Stimulated activated CD4-positive, alpha-beta T cell treated with anti-CD3 and anti-CD28 coated beads, Interleukin-12 subunit alpha, Interleukin-12 subunit beta, amount 100 ng/mL, for 24 hours (primary cell): ENCODE results near the gene GLI3.

Source experiments
- DNase-seq, 2 experiments: peaks; one replicate each; pipeline ENCODE4 v3.0.0-alpha.2; 2020; ENCODE audit warnings: low read depth in 2 of 2

Gene GLI3

DNA sequence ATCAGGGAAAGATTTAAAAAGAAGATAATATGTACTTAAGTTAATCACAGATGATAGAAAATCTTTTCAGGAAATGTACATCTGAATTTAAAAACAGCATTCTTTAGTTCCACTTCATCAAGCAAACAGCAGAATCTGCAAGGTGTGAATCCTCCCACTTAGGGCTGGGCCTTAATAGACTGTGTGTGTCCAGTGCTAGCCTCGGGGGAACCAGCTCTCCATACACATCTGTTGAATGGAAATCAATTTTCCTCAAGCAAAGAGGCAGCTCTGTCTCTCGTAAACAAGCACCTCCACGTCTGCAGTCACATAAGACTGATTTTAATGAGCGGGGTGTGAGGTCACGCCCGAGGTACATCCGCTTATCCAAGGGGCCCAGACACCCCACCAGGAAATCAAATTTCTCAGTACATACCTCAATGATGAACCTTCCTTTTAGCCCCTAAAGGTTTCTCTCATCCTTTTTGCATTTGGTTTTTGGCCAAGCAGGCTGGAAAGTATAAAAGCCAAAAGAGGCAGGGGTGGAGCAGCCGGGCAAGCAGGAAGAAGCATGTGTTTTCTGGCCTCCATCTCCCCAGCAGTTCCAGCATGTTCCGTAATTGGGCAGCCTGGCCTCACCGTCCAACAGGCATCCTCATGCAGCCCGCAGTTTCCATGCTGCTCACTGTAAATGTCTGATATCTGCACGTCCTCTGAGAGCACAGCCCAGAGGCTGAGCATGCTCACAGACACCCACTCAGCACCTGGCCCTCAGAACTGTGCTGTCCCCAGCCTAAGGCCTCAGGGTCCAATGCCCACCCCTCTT is 131.3 kb downstream of the GLI3 start:
- no peak for DNase-seq

DNA sequence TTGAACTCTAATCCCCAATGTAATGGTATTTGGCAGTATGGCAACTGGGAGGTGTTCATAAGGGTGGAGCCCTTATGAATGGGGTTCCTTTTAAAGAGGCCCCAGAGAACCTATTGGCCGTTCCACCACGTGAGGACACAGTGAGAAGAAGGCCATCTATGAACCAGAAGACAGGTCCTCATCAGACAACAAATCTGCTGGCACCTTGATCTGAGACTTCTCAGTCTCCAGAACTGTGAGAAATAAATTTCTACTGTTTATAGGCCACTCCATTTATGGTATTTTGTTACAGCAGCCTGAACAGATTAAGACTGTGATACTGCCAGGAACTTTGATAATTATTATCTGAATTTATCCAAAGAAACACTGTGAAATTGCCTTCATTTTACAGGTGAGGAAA is 132.3 kb downstream of the GLI3 start:
- DNase-seq: no peak

GRCh38 chr7:42104231-42104630 is 132.8 kb downstream of the GLI3 start:
- DNase-seq: no peak

DNA sequence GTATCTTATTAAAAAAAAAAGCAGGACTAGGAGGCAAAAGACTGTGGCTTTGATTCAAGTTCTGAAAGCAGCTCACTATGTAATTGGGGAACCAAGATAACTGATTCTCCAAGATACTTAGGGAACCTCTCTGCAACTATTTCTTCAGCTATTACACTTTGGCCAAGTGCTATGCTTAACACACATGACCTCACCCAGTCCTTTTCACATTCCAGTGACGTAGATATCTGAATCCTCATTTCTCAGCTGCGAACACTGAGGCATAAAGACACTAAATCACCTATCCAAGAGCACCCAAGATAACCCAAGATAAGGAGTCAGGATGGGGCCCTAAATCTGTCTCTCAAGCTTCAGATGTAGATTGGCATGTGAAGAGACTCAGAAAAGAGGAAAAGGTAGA is 133.6 kb downstream of the GLI3 start:
- DNase-seq: no peak

- no peak for DNase-seq
Observed at GRCh38 chr7:42103020-42103419, 134.0 kb downstream of the GLI3 start.

DNA sequence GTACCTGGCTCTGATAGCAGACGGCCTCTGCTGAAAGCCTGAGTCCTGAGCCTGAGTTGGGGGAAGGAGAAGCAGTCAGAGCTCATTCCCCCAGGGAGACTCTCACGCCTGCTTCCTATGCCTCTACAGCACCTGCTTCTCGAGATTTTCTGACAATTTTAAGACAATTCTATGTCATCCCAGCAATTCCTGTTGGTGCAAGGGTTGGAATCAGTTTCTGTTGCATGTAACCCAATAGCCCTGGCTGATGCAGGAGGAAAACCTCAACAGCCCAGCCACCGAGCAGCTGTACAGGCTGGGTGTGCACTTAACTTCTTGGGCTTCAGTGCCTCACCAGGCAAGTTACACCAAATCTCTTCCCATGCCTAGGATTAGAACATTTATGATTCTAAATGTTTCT is 134.7 kb downstream of the GLI3 start:
- no peak for DNase-seq

DNA sequence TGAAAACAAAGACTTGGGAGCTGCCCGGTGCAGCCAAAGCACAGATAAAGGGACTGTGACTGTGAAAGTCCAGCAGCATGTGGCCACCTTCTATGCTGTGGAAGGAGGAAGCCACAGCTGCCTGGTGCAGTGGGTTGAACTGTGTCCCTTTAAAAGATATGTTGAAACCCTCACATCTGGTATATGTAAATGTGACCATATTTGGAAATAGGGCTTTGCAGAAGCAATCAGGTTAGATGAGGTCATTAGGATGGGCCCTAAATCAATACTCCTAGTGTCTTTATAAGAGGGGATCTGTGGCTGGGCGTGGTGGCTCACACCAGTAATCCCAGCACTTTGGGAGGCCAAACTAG is 136.9 kb downstream of the GLI3 start:
- DNase-seq: no peak

- DNase-seq: no peak
Observed at GRCh38 chr7:42099470-42100155, 137.4 kb downstream of the GLI3 start.

DNA sequence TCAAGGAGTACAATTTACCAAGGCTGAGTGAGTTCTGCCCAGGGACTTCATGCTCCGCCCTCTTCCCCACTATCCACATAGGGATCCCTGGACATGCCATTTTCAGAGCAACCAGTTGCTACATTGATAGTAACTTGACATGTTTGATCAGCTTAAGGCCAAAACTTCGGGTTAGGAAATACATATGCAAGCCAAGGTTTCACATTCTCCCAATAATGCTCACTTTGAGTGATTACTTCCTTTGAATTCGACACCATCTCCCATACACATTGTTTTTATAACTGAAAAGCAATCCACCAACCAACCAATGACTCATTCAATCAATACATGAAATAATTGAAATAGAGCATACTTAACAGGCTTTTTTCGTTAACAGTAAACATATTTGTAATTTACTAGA is 137.9 kb downstream of the GLI3 start:
- no peak for DNase-seq

GRCh38 chr7:42097752-42098151 is 139.3 kb downstream of the GLI3 start:
- no peak for DNase-seq

DNA sequence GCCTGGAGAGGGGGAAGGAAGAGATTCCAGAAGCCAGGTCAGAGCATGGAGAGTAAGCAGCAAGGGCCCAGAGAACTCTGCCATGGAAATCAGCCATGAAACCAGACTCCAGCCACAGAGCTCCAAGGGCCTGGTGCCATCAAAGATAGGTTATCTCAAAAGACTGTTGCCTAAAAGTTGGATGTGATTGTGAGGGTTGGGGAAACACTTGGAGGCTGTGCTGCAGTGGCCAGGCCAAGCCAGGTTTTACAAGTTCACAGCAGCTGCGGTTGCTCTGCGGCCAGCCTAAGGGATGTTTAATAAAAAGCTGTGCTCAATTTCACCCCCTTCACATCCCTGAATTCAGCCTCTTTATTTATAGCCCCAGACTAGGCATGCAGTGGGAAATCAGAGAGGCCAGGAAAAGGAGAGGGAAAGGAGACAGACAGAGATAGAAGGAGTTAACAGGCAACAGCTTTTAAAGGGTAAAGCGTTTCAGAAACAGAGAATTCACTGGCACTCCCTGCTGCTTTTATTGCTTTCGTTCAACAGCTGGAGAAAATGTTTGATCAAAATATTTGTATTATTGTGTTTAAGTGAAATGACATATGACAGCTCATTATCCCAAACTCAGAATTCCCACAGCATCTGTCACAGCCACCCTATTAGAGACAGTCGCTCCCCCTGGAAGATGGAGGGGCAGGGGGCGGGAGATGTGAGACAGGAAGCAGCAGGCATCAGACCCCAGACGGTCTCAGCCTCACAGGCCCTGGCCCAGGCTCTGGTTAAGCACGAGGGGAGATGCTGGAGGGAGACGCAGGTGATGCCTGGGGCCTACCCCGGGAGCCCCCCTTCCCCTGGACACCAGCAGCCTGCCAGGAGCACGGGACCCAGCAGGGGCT is 140.1 kb downstream of the GLI3 start:
- DNase-seq: no peak

DNA sequence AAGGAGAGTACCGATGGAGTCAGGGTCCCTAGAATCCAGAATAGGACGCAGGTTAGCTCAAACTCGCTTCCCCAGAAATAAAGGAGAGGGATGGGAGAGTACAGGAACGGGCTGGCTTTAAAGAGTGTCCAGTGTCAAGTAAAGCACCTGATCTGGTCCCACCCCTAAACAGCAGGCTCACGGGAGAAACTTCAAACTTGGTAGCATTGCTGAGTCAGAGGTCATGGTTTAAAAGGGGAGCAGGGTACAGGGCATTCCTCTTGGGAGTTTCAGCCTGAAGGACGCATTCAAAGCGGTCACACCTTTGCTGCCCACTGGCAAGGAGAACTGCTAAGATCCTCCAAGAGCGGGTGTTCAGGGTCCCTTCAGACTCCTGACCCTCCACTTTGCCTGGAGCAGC is 140.7 kb downstream of the GLI3 start:
- no peak for DNase-seq

GRCh38 chr7:42095791-42096190 is 141.2 kb downstream of the GLI3 start:
- no peak for DNase-seq

DNA sequence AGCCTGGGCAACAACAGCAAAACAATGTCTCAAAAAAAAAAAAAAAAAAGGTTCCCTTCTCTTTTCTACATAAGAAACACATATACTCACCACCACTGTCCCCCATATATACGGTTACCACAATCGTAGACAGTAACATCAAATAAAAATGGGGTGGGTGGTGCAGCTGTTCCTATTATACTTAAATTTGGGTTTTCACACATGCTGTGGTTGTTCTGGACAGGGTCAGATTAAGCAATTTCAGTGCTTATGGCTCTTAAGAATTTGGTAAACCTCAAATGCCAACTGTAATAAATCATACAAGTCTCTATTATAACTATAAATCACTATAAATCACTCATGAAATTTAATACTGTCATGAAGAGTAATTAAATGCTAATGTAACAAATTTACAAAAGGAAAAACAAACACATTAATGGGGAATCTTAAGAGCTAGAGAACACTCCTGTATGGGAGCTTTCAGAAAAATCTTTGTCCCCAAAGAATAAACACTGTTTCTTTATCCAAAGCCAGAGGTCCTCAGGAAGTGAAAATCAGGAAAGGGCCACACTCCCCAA is 143.6 kb downstream of the GLI3 start:
- no peak for DNase-seq

- DNase-seq: no peak
Observed at GRCh38 chr7:42091461-42092291, 145.3 kb downstream of the GLI3 start.

DNA sequence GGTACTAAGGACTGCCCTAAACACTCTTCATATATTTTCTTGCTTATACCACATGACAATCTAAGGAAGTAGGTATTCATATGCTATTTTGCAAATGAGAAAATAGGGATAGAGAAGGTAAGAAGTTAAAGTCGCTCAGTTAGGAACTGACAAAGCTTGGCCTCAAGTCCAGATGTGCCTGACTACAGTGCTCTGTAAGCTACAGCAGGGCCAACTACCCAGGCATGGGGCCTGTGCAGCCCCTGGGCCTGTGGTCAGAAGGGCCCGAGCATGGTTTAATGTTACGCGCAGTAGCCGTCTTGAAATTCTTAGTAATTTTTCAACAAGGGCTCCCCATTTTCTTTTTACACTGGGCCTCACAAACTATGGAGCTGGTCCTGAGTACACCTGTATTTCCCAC is 146.2 kb downstream of the GLI3 start:
- no peak for DNase-seq

GRCh38 chr7:42090056-42090455 is 147.0 kb downstream of the GLI3 start:
- DNase-seq: no peak

GRCh38 chr7:42087616-42088015 is 149.4 kb downstream of the GLI3 start:
- no peak for DNase-seq

- DNase-seq: no peak
Observed at GRCh38 chr7:42085531-42085930, 151.5 kb downstream of the GLI3 start.

DNA sequence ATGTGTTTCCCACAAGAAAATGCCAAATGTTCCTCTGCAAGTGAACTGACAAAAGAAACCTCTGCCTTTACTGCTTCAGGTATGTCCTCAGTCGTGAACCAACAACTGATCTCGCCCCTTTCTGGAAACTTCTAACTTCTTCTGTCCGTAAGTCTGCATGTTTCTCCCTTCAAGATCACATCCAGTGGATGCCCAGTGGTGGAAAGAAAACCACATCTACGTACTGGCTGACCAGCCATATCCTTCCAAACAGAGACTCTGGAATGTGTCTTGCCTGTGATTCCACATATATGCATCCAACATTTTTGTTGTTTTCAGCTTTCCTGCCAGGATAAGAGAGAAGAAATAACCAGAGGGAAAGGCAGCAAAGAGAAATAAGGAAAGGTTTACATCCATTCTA is 152.7 kb downstream of the GLI3 start:
- DNase-seq: no peak

GRCh38 chr7:42083284-42083683 is 153.7 kb downstream of the GLI3 start:
- DNase-seq: no peak
